Neural crest cell (in vitro differentiated cells): ENCODE results near the gene LPAR5. TPM values are rescaled to one million over a fixed set of nuclear protein-coding genes. Genes with fewer than 3 reads are reported as not detected.

Source experiments
- DNase-seq: peaks from one replicate; pipeline ENCODE4 v3.0.0; 2021; ENCODE audit warnings: low read depth, mixed read lengths, low spot score
- H3K27ac Mint-ChIP-seq: one replicate; pipeline ENCODE4 v1.8.0; 2021; ENCODE audit warnings: mild to moderate bottlenecking, mixed read lengths; ENCODE audit not compliant: unreplicated experiment
- H3K27me3 Mint-ChIP-seq: 2 replicates; pipeline ENCODE4 v1.8.0; 2021; ENCODE audit warnings: low read depth, mild to moderate bottlenecking, mixed read lengths
- H3K36me3 Mint-ChIP-seq: 2 replicates; pipeline ENCODE4 v1.8.0; 2021; ENCODE audit warnings: low read depth, mild to moderate bottlenecking, mixed read lengths
- H3K4me1 Mint-ChIP-seq: 2 replicates; pipeline ENCODE4 v1.8.0; 2021; ENCODE audit warnings: mixed read lengths
- H3K4me3 Mint-ChIP-seq: one replicate; pipeline ENCODE4 v1.8.0; 2021; ENCODE audit warnings: mild to moderate bottlenecking, mixed read lengths
- H3K9me3 Mint-ChIP-seq: 2 replicates; pipeline ENCODE4 v1.8.0; 2021; ENCODE audit warnings: mixed read lengths
- CTCF ChIP-seq: fragments of 200-600 bp; sonication (generic); conservative IDR thresholded peaks from 2 replicates; pipeline ENCODE4 v1.5.0; 2021; ENCODE audit warnings: antibody characterized with exemption, mild to moderate bottlenecking
- total RNA-seq: library from RNA; stranded (reverse); gene quantifications from 2 replicates; pipeline ENCODE4 v1.2.1, GENCODE V29; 2021

LPAR5 gene
- total RNA-seq, 1 donor from 2014 or later: not detected

GRCh38 chr12:6574576-6575295 lies 61.0 kb downstream of the LPAR5 start:
- Mint-ChIP-seq H3K4me1 (peaks cover 6% of the 10 kb centered on the region), H3K27me3 (no peaks in the 10 kb centered on the region), H3K9me3 (no peaks in the 10 kb centered on the region), H3K36me3 (peaks cover 44% of the 10 kb centered on the region), H3K27ac (no peak overlapping the region), H3K4me3 (no peak overlapping the region)
- DNase-seq: no peak
- no peak for TF ChIP-seq CTCF

DNA sequence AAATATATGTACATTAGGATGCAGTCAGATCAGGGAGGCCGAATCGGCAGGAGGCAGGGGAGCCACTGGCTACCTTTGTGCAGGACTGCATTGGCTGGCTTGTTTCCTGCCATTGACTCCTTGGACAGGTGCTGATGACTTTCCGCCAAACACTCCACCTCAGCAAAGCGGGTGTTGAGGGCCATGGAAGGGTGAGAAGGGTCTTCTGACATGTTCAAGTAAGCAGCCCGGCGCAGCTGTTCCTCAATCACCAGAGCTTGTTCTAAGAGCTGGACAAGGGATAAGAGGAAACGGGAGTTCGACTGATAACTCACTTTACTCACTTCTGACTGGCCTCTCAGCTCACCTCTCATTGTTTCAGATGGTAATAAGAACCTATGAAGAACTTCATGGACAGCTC lies 62.8 kb downstream of the LPAR5 start:
- Mint-ChIP-seq H3K4me3 (peak overlapping the region; percentile 10), H3K36me3 (peaks cover 42% of the 10 kb centered on the region)

GRCh38 chr12:6570264-6570887 lies 65.4 kb downstream of the LPAR5 start:
- peaks cover 2% of the 10 kb centered on the region for H3K27me3 Mint-ChIP-seq

More for the DNA sequence above, 62.8 kb downstream of the LPAR5 start:
- no peak for DNase-seq
- Mint-ChIP-seq H3K27me3 (peaks cover 2% of the 10 kb centered on the region), H3K9me3 (no peaks in the 10 kb centered on the region), H3K4me1 (peaks cover 12% of the 10 kb centered on the region), H3K27ac (no peak overlapping the region)
- no peak for TF ChIP-seq CTCF

GRCh38 chr12:6569786-6570185 lies 66.0 kb downstream of the LPAR5 start:
- H3K4me1 Mint-ChIP-seq: peaks cover 26% of the 10 kb centered on the region
- no peak for TF ChIP-seq CTCF
- no peak overlapping the region for H3K27ac Mint-ChIP-seq
- peak overlapping the region; percentile 99 for H3K4me3 Mint-ChIP-seq
- no peak for DNase-seq
- H3K27me3 Mint-ChIP-seq: peaks cover 2% of the 10 kb centered on the region
- peaks cover 34% of the 10 kb centered on the region for H3K36me3 Mint-ChIP-seq
- H3K9me3 Mint-ChIP-seq: no peaks in the 10 kb centered on the region

More at GRCh38 chr12:6570264-6570887, 65.4 kb downstream of the LPAR5 start:
- H3K36me3 Mint-ChIP-seq: peaks cover 35% of the 10 kb centered on the region
- TF ChIP-seq CTCF: peak; percentile 69
- H3K4me3 Mint-ChIP-seq: peak overlapping the region; percentile 99
- DNase-seq: peak; percentile 61
- H3K4me1 Mint-ChIP-seq: peaks cover 26% of the 10 kb centered on the region
- no peaks in the 10 kb centered on the region for H3K9me3 Mint-ChIP-seq
- no peak overlapping the region for H3K27ac Mint-ChIP-seq

- Mint-ChIP-seq H3K27ac (no peak overlapping the region), H3K4me1 (peaks cover 26% of the 10 kb centered on the region), H3K27me3 (peaks cover 2% of the 10 kb centered on the region), H3K4me3 (peak overlapping the region; percentile 99), H3K36me3 (peaks cover 34% of the 10 kb centered on the region), H3K9me3 (no peaks in the 10 kb centered on the region)
- TF ChIP-seq CTCF: no peak
- no peak for DNase-seq
Observed at GRCh38 chr12:6569312-6569711, 66.4 kb downstream of the LPAR5 start.

Other genes starting within 250 kb of the LPAR5 start
- not detected in 2 replicates for gene CD27, start 191.0 kb downstream of the LPAR5 start, total RNA-seq
- 0.73 and 1.2 TPM in 2 replicates for gene TAPBPL, start 183.9 kb downstream of the LPAR5 start, total RNA-seq
- 8.7 and 9.8 TPM in 2 replicates for gene VAMP1, start 165.3 kb downstream of the LPAR5 start, total RNA-seq
- gene MRPL51, start 142.7 kb downstream of the LPAR5 start, total RNA-seq: 262 and 272 TPM in 2 replicates
- gene NCAPD2, start 141.9 kb downstream of the LPAR5 start, total RNA-seq: 133 TPM in 2 replicates
- 3,867 and 3,984 TPM in 2 replicates for gene GAPDH, start 101.4 kb downstream of the LPAR5 start, total RNA-seq
- 27.2 and 28.9 TPM in 2 replicates for gene IFFO1, start 79.9 kb downstream of the LPAR5 start, total RNA-seq
- 73.3 and 75.1 TPM in 2 replicates for gene NOP2, start 67.7 kb downstream of the LPAR5 start, total RNA-seq
- gene CHD4, start 28.6 kb downstream of the LPAR5 start, total RNA-seq: 476 and 492 TPM in 2 replicates
- 1.9 and 2.4 TPM in 2 replicates for gene ACRBP, start 11.5 kb upstream of the LPAR5 start, total RNA-seq
- 37.9 TPM in 2 replicates for gene ING4, start 27.2 kb upstream of the LPAR5 start, total RNA-seq
- gene ZNF384, start 53.4 kb upstream of the LPAR5 start, total RNA-seq: 93.2 and 94.3 TPM in 2 replicates
- 8.6 and 8.7 TPM in 2 replicates for gene PIANP, start 64.9 kb upstream of the LPAR5 start, total RNA-seq
- 37.5 and 37.7 TPM in 2 replicates for gene COPS7A, start 88.1 kb upstream of the LPAR5 start, total RNA-seq
- gene MLF2, start 117.2 kb upstream of the LPAR5 start, total RNA-seq: 203 and 217 TPM in 2 replicates
- 629 and 669 TPM in 2 replicates for gene PTMS, start 130.4 kb upstream of the LPAR5 start, total RNA-seq
- 4.7 and 4.9 TPM in 2 replicates for gene LAG3, start 136.6 kb upstream of the LPAR5 start, total RNA-seq
- gene CD4, start 153.6 kb upstream of the LPAR5 start, total RNA-seq: 3.8 and 4.1 TPM in 2 replicates
- gene GPR162, start 185.9 kb upstream of the LPAR5 start, total RNA-seq: 16.4 and 17.4 TPM in 2 replicates
- gene P3H3, start 192.4 kb upstream of the LPAR5 start, total RNA-seq: 47.4 and 52.7 TPM in 2 replicates
- 21.2 and 22.2 TPM in 2 replicates for gene GNB3, start 205.0 kb upstream of the LPAR5 start, total RNA-seq
- 67.9 and 71.7 TPM in 2 replicates for gene CDCA3, start 215.3 kb upstream of the LPAR5 start, total RNA-seq
- 172 and 173 TPM in 2 replicates for gene USP5, start 216.2 kb upstream of the LPAR5 start, total RNA-seq
- gene TPI1, start 231.6 kb upstream of the LPAR5 start, total RNA-seq: 685 and 713 TPM in 2 replicates
- gene SPSB2, start 237.3 kb upstream of the LPAR5 start, total RNA-seq: 6.2 and 7.0 TPM in 2 replicates